ENCODE data around the gene DUSP22. TPM values are rescaled to one million over a fixed set of nuclear protein-coding genes. Genes with fewer than 3 reads are reported as not detected.

Gene DUSP22
- total RNA-seq, 1 experiment from 2014 or later: 25.0 TPM

DNA sequence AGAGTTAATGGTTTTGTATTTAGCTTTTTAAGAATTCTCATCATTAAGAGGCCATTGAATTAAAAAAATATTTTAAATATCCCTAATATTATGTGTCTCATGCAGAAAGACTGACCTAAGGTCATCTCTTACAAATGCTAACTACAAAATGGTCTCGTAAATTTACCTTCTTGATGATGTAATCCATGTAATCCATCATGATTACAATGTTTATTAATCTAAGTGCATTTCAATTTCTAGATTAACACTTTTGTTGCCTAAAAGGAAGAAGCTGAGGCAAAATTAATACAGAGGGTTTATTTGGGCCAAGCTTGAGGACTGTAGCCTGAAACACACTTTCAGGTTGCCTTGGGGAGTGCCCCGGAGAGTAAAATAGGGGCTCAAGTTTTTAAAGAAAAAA is 18.4 kb downstream of the DUSP22 start:
- Histone ChIP-seq H2BK5ac (ENCODE audit: insufficient read length, low read length) (no peak overlapping the region), H4K8ac (replicated peaks; ENCODE audit: insufficient read length, low read depth, low read length) (no peak overlapping the region), H3K4ac (ENCODE audit: low read depth, low read length) (no peak overlapping the region), H3K14ac (ENCODE audit: insufficient read depth, low read length) (no peak overlapping the region), H4K91ac (ENCODE audit: insufficient read length, low read depth, low read length) (no peak overlapping the region), H4K5ac (ENCODE audit: insufficient read length, low read depth, low read length) (no peak overlapping the region), H3K9ac (ENCODE audit: extremely low read depth, insufficient read length, low read length) (no peak overlapping the region), H2BK120ac (ENCODE audit: low read depth, low read length, poor library complexity, severe bottlenecking) (no peak overlapping the region), H3K79me1 (ENCODE audit: insufficient read depth, low read depth, low read length, poor library complexity, severe bottlenecking) (no peaks in the 10 kb centered on the region), H3K23ac (ENCODE audit: insufficient read length, low read depth, low read length) (no peak overlapping the region), H2AK5ac (ENCODE audit: insufficient read length, low read length) (no peak overlapping the region), H3K18ac (ENCODE audit: insufficient read length, low read depth, low read length) (no peak overlapping the region), H3K4me2 (ENCODE audit: insufficient read depth, insufficient read length, low read length) (no peak overlapping the region), H4K20me1 (ENCODE audit: control insufficient read depth, insufficient read depth, insufficient read length) (no peaks in the 10 kb centered on the region), H3K4me1 (ENCODE audit: insufficient read depth, low read length) (no peaks in the 10 kb centered on the region), H3K27ac (ENCODE audit: insufficient read length, low read depth, low read length) (no peak overlapping the region), H2AFZ (ENCODE audit: low read length) (no peak overlapping the region), H3K27me3 (ENCODE audit: insufficient read depth, low read length) (no peaks in the 10 kb centered on the region), H3K9me3 (ENCODE audit: control insufficient read depth, low read depth, low read length) (peaks cover 65% of the 10 kb centered on the region), H3K79me2 (ENCODE audit: insufficient read depth, low read length) (no peaks in the 10 kb centered on the region), H3K23me2 (ENCODE audit: insufficient read length, low read depth, low read length, poor library complexity, severe bottlenecking) (no peaks in the 10 kb centered on the region), H3T11ph (ENCODE audit: low read length) (no peak overlapping the region), H2BK20ac (ENCODE audit: low read depth, low read length, poor library complexity, severe bottlenecking) (no peak overlapping the region), H2BK15ac (ENCODE audit: low read depth, low read length) (no peak overlapping the region), H3K56ac (ENCODE audit: insufficient read length, low read depth, low read length) (no peak overlapping the region), H2BK12ac (ENCODE audit: insufficient read length, low read depth, low read length) (no peak overlapping the region)
- Mint-ChIP-seq H3K27ac (no peak overlapping the region), H3K27me3 (ENCODE audit: low read depth) (no peaks in the 10 kb centered on the region), H3K4me1 (peaks cover 13 to 16% of the 10 kb centered on the region in 2 experiments), H3K4me3 (no peak overlapping the region), H3K9me3 (peaks cover 39 to 49% of the 10 kb centered on the region in 2 experiments), H3K36me3 (ENCODE audit: insufficient read depth in 1 of 3, low read depth in 3 of 3) (peaks cover 4 to 31% (median 7%) of the 10 kb centered on the region in 3 experiments; a peak in 5 of 7 replicates)
- no CpG with 5 or more reads among the region's 2 CpGs for WGBS (ENCODE audit: extremely low coverage, insufficient read length, low lambda C conversion rate)
- no peak for DNase-seq
- TF ChIP-seq CTCF (conservative IDR thresholded peaks at IDR 0.05): no peak

All from H9 (cell line).